GM19467 (cell line): Measurements from ENCODE around the gene C4BPB.

Experiments
- ATAC-seq: cut with Tn5 transposase; IDR thresholded peaks from one replicate; pipeline ENCODE4 v1.9.1; 2021; ENCODE audit warnings: mild to moderate bottlenecking, moderate library complexity; ENCODE audit not compliant: unreplicated experiment

Gene C4BPB

GRCh38 chr1:207059881-207060280 is 28.8 kb upstream of the C4BPB start:
- no peak for ATAC-seq

- no peak for ATAC-seq
These were observed 28.1 kb upstream of the C4BPB start for GRCh38 chr1:207060596-207060995.

- ATAC-seq, result no peak
These were observed 26.6 kb upstream of the C4BPB start for GRCh38 chr1:207062058-207062457.

GRCh38 chr1:207063014-207063413 is 25.6 kb upstream of the C4BPB start:
- no peak for ATAC-seq

GRCh38 chr1:207064561-207064960 is 24.1 kb upstream of the C4BPB start:
- ATAC-seq, result no peak

- ATAC-seq, result no peak
These were observed 21.5 kb upstream of the C4BPB start for GRCh38 chr1:207067185-207067584.

- ATAC-seq, result no peak
These were observed 21.0 kb upstream of the C4BPB start for GRCh38 chr1:207067665-207068064.

- ATAC-seq, result no peak
These were observed 19.6 kb upstream of the C4BPB start for GRCh38 chr1:207069061-207069460.

- ATAC-seq, result no peak
These were observed 18.7 kb upstream of the C4BPB start for GRCh38 chr1:207069858-207070506.

- no peak for ATAC-seq
These were observed 17.8 kb upstream of the C4BPB start for GRCh38 chr1:207070811-207071210.

GRCh38 chr1:207071426-207071825 is 17.2 kb upstream of the C4BPB start:
- ATAC-seq, result no peak

GRCh38 chr1:207072233-207072632 is 16.4 kb upstream of the C4BPB start:
- ATAC-seq, result no peak

GRCh38 chr1:207073906-207074820 is 14.5 kb upstream of the C4BPB start:
- no peak for ATAC-seq

GRCh38 chr1:207076181-207076955 is 12.3 kb upstream of the C4BPB start:
- no peak for ATAC-seq

- no peak for ATAC-seq
These were observed 11.6 kb upstream of the C4BPB start for GRCh38 chr1:207077012-207077411.

GRCh38 chr1:207077470-207078377 is 10.9 kb upstream of the C4BPB start:
- ATAC-seq, result no peak

- ATAC-seq, result no peak
These were observed 10.0 kb upstream of the C4BPB start for GRCh38 chr1:207078578-207079132.

- ATAC-seq, result no peak
These were observed 8.9 kb upstream of the C4BPB start for GRCh38 chr1:207079706-207080241.

GRCh38 chr1:207081088-207081487 is 7.6 kb upstream of the C4BPB start:
- ATAC-seq, result no peak

- no peak for ATAC-seq
These were observed 6.9 kb upstream of the C4BPB start for GRCh38 chr1:207081806-207082205.
